CD4-positive, alpha-beta T cell treated with Interleukin-10 for 1 hour (primary cell): ENCODE measurements around the gene FNBP1.
"Not testable (repeated sequence)": the region's sequence is repeated elsewhere in the genome, so short reads cannot be mapped to it uniquely, and the experiment has no call there.

ENCODE experiments used
- DNase-seq: peaks from one replicate; pipeline ENCODE4 v3.0.0-alpha.2; 2020

FNBP1 gene

DNA sequence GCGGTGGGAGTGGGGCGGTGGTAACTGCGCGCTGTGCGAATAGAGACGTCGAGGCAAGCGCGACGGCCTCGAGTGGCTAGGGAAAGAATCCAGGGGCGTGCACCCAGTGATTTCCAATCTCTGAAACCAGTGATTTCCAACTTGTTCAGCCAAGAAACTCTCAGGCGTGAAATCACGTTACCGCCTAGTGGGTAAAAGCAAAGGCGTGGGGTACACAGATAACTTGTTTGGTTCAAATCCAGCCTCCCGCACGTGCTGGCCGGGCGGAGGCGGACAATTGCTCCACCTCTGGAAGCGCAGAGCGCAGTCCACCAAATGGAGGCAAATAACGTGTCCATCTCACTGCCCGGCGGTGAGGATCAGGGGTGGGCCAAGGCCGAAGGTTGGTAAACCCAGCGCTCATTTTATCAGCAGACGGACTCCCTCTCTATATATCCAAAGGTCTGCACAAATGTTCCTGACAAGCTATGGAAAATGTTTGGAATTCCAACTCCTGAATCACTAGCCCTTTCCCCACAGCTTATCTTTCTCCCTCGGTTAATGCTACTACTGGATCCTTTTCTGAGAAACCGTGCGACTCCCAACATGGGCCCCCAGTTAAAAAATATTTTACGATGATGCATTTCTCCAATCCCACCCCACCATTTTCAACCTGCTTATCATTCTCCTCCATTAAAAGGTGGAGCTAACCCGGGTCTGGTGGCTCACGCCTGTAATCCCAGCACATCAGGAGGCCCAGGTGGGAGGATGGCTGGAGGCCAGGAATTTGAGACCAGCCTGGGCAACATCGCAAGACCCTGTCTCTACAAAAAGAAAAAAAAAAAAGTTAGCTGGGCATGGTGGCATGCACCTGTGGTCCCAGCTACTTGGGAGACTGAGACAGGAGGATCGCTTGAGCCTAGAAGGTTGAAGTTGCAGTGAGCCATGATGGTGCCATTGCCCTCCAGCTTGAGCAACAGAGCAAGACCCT is 950 bp upstream of the FNBP1 start:
- DNase-seq, result no peak

DNA sequence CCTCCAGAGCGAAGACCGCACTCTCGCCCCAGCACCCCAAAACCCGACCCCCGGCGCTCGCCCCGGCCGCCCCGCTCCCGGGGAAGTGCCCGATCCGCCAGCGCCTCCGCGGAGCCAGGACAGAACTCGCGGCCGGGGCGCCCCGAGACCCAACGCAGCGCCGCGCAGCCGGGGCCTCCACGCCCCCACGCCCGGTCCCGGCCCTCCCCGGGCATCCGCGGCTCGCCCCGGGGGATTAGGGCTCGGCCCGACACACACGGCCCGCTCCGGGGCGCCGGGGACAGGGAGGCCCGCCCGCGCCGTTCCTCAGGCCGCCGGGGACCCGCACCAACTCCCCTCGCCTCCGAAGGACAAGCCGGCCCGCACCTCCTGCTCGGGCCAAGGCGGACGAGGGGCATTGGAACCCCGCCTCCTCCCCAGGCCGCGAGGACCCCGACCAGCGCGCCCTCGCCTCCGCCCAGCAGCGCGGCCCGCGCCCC is 544 bp downstream of the FNBP1 start:
- no peak for DNase-seq

DNA sequence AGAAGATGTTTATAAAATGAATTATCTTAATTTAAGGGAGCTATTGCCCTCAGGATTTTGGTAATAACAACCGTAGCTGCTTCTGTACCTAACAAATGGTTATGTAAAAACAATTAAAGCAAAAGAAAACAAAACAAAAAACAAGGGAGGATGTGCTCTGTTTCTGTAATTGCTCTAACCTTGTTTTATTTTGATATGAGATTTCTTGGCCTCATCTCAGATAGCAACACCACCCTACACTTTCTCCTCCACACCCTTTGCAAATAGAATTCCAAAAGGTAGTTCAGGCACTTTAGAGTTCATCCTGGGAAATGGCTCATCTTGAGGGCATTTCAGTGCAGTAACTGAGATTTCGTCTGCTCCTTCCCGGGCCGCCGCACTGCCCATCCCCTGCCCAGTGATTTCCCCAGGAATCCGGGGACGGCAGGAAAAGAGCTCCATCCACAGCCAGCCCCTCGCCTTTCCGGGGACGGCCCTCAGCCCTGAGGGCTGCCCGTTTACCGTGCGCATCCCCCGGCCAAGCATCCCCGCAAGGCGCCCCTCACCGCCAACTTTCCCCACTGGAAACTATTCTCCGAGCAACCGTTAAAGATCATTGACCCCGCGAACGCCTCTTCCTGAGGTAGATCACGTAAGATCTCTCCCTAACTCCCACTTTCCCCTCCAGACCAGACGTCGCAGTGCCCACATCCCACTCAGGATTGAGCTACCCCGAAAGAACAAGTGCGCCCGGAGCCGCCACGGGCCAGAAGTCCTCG is 1.2 kb downstream of the FNBP1 start:
- no peak for DNase-seq

DNA sequence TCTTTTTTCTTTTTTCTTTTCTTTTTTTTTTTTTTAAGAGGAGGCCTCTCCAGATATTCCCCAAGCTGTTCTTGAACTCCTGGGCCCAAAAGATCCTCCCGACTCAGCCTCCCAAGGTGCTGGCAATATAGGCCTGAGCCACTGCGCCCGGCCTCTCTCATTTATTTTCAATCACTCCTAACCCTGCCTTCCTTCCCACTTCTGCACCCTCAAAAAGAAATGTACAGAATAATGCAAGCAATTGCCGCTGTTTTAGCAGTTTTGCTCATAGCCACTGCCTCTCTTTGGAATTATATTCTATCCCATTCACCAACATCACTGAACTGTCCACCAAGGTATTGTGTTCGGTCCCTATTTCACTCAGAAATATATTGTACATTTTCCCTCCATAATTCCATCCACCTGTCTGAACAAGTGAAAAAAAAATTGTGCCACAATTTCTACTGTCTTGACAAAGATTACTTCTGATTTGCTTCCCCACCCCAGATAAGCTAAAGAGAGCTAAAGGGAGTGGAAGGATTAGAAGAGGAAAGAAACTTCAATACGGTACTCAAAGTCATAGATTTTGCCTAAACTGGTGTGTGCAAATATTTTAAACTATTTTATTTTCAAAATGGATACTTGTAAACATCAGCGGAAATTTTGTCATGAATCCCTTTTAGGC is 1.9 kb downstream of the FNBP1 start:
- DNase-seq, result no peak

DNA sequence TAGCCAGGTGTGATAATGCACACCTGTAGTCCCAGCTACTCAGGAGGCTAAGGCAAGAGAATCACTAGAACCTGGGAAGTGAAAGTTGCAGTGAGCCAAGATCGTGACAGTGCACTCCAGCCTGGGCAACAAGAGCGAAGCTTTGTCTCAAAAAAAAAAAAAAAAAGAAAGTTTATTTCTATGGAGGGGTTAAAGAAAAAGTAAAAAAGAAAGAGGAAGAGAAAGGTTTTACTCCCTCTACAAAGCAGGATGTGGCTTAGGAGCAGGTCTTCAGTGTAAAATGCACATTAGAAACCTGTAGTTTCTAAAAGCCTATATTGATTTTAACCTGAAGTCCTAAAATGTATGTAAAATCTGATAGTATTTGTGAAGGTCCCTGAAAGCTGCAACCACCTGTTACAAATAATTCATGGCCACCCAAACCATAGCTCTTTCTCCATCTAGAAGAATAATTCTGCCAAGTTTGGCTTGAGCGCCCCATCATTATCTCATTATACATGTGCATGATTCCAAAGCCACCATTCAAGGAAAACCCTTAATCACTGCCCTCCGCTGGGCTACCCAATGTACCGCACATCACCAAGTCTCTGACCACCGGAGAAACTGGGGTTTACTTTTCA is 3.4 kb downstream of the FNBP1 start:
- DNase-seq, result no peak

DNA sequence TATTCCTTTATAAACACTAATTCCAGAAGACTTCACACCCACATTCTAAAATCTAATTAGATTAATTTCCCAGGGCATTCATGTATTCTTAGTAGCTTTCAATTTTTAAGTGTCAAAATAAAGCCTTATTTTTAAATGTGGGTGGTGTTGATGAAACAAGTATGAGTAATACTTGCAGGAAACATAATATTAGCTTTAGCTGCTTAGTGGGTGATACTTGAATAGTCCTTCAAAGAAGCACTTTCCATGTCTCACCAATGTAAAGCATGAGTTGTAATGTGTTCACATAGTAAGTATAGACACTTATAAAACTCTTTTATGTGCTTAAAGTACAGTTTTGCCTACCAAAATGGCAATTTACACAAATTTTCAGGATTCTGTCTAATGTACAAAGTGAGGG is 6.9 kb downstream of the FNBP1 start:
- DNase-seq, result no peak

DNA sequence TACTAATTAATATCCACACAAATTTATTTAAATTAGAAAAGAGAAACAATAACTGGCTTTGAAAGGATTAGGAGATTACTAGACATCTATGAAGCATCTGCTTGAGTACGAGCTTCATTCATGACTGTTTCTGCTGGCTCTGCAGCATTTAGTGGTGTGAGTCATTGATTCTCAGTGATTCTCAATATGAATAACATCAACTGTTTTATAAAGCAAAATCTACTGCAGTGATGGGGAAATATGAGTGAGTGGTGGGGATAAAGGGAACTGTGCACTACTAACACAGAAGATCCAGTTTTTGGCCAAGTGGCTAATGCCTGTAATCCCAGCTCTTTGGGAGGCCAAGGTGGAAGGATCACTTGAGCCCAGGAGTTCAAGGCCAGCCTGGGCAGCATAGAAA is 8.4 kb downstream of the FNBP1 start:
- no peak for DNase-seq

DNA sequence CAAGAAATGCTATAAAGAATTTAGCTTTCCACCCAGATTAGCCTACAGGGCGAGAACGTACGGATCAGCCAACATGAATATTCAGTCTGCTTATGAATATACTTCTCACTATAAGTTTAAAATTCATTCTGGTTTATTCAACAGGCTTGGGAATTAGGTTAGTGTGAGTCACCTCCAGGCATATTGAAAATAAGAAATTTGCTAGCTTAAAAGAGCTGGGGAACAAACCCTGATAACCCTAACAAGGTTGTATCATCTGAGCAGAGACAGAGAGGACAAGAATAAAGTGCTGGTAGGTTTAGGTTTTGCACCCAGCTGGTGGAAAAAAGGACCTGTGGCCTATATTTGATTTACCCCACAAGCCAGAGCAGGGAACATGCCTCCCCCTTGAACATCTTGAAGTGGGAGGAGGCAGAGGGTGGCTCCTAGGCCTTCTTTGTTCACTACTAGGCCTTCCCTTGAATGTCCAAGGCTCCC is 12.3 kb downstream of the FNBP1 start:
- no peak for DNase-seq

DNA sequence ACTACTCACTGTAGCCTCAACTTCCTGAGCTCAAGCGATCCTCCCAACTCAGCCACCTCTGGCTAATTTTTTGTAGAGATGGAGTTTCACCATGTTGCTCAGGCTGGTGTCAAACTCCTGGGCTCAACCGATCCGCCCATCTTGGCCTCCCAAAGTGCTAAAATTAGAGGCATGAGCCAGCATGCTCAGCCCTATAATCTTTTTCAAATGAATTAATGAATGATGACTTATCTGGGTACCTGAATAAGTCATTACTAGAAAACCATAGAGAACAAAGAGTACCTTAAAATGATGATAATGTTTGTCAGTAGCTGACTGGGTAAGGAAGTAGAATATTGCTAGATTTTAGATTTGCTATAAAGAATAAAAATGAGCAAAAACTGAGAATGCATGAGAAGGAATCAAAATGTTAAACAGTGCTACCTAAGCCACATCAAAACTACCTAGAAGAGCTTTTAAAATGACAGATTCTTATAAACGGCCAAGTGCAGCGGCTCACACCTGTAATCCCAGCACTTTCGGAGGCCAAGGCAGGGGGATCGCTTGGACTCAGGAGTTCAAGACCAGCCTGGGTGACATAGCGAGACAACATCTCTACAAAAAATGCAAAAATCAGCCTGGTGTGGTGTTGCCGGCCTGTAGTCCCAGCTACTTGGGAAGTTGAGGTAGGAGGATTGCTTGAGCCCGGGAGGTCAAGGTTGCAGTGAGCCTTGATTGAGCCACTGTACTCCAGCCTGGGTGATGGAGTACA is 13.6 kb downstream of the FNBP1 start:
- DNase-seq, result no peak

DNA sequence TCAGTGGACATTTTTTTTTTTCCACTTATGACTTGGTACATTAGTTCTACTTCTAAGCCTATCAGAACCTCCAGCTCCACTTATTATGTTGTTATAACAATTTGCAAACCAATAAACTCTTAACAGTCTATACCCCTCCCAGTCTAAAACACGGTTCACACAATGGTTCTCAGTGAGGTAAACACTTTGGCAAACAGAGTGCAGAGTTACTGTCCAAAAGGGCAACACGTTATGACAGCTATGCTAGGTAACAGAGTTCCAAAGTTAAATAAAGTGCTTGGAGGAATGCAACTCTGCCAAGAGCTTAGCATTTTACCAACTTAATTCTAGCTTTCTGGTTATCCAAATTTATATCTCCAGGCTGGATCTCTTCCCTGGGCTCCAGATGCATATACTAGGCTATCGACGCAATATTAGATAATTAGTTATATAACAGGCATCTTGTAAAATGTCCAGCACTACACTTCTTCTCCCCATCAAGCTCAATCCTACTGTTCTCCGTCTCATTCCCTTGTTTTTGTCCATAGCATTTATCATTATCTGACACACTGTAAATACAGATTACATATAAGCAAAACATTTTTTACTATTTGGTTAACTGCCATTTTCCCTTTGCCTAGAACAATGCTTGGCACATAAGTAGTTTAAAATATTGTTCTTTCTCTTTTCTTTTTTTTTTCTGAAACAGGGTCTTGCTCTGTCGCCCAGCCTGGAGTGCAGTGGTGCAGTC is 14.3 kb downstream of the FNBP1 start:
- DNase-seq, result no peak

DNA sequence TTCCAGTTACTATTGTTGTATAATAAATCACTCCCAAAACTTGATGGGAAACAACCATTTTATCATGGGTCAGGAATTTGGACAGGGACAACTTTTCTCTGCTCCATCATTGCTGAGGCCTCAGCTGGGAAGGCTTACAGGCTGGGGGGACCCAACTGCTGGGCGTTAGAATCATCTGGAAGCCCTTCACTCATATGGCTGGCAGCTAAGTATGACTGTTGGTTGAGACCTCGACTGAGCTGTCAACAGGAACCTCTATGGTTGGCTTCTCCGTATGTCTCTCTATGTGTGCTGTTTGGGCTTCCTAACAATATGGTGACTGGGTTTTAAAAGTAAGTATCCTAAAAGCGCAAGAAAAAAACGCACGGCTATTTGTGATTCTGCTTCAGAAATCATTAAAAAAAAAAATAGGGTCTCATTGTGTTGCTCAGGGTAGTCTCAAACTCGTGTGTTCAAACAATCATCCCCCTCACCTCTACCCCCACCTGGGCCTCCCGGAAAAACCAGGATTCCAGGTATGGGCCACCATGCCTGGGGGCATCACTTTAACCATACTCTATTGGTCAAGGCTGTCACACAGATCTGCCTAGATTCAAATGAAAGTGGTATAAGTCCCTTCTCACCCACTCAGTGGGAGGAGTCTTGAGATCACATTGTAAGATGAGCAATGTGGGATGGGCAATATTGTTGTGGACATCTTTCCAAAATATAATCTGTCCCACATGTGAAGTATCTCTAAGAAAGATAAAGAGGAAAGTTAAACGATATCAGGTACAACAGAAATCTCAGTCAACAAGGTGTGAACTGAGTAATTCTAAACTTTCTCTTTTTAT is 15.2 kb downstream of the FNBP1 start:
- no peak for DNase-seq

DNA sequence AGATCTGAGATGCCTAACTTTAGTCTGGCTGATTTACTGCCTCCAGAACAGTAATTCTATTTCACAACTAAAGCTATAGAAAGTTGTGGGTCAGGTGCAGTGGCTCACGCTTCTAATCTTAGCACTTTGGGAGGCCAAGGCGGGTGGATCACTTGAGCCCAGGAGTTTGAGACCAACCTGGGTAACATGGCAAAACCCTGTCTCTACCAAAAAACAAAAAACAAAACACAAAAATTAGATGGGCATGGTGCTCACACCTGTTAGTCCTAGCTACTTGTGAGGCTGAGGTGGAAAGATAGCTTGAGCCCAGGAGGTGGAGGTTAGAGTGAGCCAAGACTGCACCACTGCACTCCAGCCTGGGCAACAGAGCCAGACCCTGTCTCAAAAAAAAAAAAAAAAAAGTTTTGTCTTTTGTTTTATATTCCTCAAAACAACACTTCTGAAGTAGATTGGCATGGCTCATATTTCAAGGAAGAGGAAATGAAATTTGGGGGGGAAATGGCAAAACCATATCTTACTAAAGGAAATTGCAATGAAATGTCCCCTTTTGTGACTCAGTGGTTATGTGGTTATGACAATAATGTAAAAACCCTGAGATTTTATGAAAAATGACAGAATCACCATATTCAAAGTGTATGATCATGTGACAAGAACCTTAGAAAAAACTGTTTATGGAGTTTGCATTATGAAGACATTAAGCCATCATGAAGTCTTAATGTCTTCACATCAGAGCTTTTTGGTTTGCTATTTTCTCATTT is 16.2 kb downstream of the FNBP1 start:
- peak; percentile 46 for DNase-seq

DNA sequence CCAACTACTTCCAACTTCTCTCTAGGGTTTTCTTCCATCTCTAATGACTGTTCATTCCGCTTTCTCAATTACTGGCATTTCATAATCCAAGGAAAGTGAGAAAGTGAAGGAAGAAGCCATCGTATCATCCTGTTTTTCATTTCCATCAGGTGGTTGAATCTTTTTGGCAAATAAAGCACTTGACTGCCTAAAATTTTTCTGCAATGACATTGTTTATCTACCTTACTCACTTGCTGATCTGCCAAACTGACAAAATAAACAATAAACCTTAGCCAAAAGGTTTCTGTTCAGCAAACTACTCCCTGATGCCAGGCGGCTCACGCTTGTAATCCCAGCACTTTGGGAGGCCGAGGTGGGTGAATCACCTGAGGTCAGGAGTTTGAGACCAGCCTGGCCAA is 18.4 kb downstream of the FNBP1 start:
- DNase-seq, result no peak

DNA sequence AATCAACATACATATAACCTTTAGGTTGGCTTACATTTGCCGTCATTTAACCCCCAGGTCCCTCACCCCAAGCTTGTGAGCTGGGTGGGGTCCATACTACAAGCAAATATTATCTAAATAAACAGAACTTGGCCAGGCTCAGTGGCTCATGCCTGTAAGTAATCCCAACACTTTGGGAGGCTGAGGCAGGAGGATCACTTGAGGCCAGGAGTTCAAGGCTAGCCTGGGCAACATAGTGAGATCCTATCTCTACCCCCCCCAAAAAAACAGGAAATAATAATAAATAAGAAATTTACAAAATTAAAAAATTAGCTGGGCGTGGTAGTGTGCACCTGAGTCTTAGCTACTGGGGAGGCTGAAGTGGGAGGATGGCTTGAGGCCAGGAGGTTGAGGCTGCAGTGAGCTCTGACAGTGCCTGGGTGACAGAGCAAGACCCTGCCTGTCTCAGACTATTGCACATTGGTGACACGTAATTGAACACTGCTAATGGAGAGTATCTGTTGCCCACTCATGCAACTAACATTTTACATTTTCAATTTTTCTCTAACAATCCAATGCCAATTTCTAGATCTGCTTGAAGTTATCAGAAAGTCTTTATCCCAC is 18.9 kb downstream of the FNBP1 start:
- no peak for DNase-seq

DNA sequence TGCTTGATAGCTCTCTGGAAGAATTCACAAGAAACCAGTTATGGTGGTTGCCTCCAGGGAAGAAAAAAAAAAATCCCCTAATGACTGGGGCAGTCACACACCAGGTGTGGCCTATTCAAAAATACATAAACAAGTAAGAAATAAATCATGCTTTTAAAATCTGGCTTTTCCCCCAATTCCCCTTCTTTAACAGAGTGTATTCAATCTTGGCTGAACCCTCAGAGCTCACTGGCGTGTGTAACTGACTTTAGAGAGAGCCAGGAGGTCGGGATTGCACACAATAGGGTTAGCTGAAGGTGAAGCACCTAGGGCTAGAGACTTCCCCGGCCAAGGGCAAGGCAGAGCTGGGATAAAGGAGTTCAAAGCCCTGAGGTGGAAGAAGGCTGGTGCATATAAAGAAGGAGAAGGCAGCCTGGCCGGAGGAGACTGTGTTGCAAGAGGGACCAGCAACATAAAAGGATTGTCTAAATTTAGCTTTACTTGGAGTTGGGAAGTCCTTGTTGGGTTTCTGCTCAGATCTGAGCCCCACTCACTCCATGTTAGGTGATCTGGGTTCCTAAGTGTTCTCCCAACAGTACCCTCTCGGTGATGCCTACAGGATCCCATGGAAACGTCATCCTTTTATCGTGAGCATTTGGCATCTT is 19.7 kb downstream of the FNBP1 start:
- DNase-seq, result no peak

DNA sequence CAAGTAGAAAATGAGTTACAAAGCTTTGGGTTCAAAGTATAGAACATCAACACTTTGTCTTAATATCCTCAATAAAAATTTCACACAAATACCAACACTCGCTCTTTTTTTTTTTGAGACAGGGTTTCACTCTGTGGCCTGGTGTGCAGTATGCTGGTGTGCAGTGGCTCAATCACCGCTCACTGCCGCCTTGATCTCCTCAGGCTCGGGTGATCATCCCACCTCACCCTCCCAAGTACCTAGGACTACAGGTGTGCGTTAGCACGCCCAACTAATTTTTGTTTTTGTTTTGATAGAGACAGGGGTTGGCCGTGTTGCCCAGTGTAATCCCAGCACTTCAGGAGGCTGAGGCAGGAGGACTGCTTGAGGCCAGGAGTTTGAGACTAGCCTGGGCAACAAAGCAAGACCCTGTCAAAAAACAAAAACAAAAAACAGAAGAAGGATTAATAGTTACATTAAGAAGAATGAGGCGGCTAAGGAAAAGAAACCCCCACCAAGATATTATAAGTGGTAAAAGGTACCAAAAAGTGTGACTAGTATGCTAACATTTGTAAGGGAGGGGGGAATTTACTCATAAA is 20.3 kb downstream of the FNBP1 start:
- no peak for DNase-seq

DNA sequence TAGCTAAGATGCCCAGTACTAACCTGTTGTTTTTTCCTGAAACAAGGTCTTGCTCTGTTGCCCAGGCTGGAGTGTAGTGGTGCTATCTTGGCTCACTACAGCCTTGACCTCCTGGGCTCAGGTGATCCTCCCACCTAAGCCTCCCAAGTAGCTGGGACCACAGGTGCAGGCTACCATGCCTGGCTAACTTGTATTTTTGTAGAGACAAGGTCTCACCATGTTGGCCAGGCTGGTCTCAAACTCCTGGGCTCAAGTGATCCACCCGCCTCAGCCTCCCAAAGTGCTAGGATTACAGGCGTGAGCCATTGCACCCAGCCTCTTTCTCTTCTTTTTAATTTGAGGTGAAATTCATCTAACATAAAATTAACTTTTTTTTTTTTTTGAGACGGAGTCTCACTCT is 21.1 kb downstream of the FNBP1 start:
- DNase-seq, result not testable (repeated sequence)

DNA sequence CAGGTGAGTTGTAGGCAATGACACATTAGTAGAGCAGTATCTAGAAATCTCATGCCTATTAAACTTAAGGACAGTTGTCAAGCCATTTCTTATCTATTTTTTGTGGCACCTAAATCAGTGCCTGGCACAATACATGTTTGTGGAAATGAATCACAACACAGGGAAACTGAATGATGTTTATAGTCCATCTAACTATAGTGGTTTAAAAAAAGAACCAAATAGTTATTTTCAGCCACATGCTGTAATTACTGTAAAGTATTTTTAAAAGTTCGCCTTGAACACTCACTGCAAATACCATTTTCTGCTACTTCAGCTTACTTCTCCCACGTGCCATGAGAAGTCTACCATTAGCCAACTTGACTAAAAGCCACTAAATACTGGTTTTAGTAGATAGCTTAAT is 21.9 kb downstream of the FNBP1 start:
- no peak for DNase-seq
